OCI-LY1 (cell line): ENCODE data around the gene DEAF1.

Experiments used
- H2AFZ ChIP-seq: fragments of 200-600 bp; sonication (generic), shearing (Covaris generic); 2 replicates; pipeline ENCODE4 v1.6.0; 2014; ENCODE audit warnings: antibody characterized with exemption, mild to moderate bottlenecking, low read length
- H3F3A ChIP-seq: fragments of 200-600 bp; sonication (generic), shearing (Covaris generic); 2 replicates; pipeline ENCODE4 v1.6.0; 2014; ENCODE audit warnings: mild to moderate bottlenecking, antibody characterized with exemption, low read length, moderate library complexity; ENCODE audit not compliant: insufficient read depth
- H3K27ac ChIP-seq: fragments of 200-600 bp; sonication (generic); 2 replicates; pipeline ENCODE4 v1.5.1; 2014; ENCODE audit warnings: low read length, mixed run types, mild to moderate bottlenecking, low read depth; ENCODE audit not compliant: poor library complexity, severe bottlenecking
- H3K27me3 ChIP-seq: fragments of 200-600 bp; sonication (generic); 2 replicates; pipeline ENCODE4 v1.6.0; 2014; ENCODE audit warnings: antibody characterized with exemption, mild to moderate bottlenecking, low read length, moderate library complexity; ENCODE audit not compliant: insufficient read depth
- H3K36me3 ChIP-seq: fragments of 200-600 bp; sonication (generic); 2 replicates; pipeline ENCODE4 v1.6.1; 2014; ENCODE audit warnings: mild to moderate bottlenecking, antibody characterized with exemption, low read length, moderate library complexity, mixed read lengths; ENCODE audit not compliant: insufficient read depth
- H3K4me1 ChIP-seq: fragments of 200-600 bp; sonication (generic); 2 replicates; pipeline ENCODE4 v1.5.1; 2014; ENCODE audit warnings: mild to moderate bottlenecking, low read length, moderate library complexity; ENCODE audit not compliant: insufficient read depth, severe bottlenecking
- H3K4me2 ChIP-seq: fragments of 200-600 bp; sonication (generic), shearing (Covaris generic); 2 replicates; pipeline ENCODE4 v1.6.1; 2014; ENCODE audit warnings: low read length
- H3K4me3 ChIP-seq: fragments of 200-600 bp; sonication (generic); 2 replicates; pipeline ENCODE4 v1.5.1; 2014; ENCODE audit warnings: low read length, low read depth, mild to moderate bottlenecking, mixed read lengths; ENCODE audit not compliant: poor library complexity, severe bottlenecking
- H3K79me2 ChIP-seq: fragments of 200-600 bp; shearing (Covaris generic); 2 replicates; pipeline ENCODE4 v1.6.1; 2016; ENCODE audit warnings: mixed run types, low read length, mixed read lengths; ENCODE audit not compliant: insufficient read depth
- H3K9ac ChIP-seq: fragments of 200-600 bp; sonication (generic), shearing (Covaris generic); 2 replicates; pipeline ENCODE4 v1.6.1; 2014; ENCODE audit warnings: mild to moderate bottlenecking, low read length, mixed read lengths
- H3K9me2 ChIP-seq: fragments of 200-600 bp; sonication (generic), shearing (Covaris generic); 2 replicates; pipeline ENCODE4 v1.6.1; 2014; ENCODE audit warnings: low read depth, mild to moderate bottlenecking, low read length, mixed read lengths
- H3K9me3 ChIP-seq: fragments of 200-600 bp; shearing (Covaris generic); 2 replicates; pipeline ENCODE4 v1.6.1; 2014; ENCODE audit warnings: low read length, mixed read lengths
- H4K20me1 ChIP-seq: fragments of 200-600 bp; sonication (generic), shearing (Covaris generic); 2 replicates; pipeline ENCODE4 v1.6.0; 2016; ENCODE audit warnings: mild to moderate bottlenecking, low read length; ENCODE audit not compliant: insufficient read depth
- CTCF ChIP-seq: fragments of 200-600 bp; sonication (generic), shearing (Covaris generic); IDR thresholded peaks from 2 replicates; pipeline ENCODE4 v1.5.1; 2017; ENCODE audit warnings: mild to moderate bottlenecking, antibody characterized with exemption, low read length, moderate library complexity, mixed read lengths
- EZH2 ChIP-seq: fragments of 200-600 bp; sonication (generic), shearing (Covaris generic); IDR thresholded peaks from 2 replicates; pipeline ENCODE4 v1.8.0; 2017; ENCODE audit warnings: borderline replicate concordance, mixed run types, mild to moderate bottlenecking, antibody characterized with exemption, low read length, moderate library complexity, mixed read lengths

Gene DEAF1

DNA sequence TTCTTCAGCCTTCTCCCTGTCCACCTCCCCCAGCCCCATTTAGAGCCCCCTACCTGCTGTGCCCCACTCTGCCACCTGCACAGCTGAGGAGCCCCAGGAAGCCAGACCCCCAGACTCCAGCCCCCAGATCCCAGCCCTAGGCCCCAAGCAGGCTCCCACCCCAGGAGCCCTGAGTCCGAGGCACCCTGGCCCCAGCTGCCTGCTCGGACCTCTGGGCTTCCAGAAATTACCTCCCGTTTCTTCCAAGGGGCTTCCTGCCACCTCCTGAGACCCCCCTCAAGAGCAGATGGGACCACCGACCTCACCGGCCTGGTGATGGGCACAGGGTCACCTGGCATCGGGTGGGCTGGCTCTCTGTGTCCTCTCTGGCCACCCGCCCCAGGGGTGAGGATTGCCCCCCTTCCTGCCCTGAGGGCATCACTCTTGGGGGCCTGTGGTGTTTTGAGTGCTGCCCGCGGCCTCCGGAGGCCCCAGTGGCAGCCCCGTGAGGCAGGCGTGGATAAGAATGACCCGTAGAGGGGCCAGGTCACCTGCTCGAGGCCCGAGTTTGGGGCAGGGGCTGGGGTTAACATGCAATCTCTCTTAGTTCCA lies 34.0 kb upstream of the DEAF1 start:
- Histone ChIP-seq H2AFZ (no peak overlapping the region), H4K20me1 (no peaks in the 10 kb centered on the region), H3K4me3 (no peak overlapping the region), H3K27ac (no peak overlapping the region), H3K27me3 (peaks cover 4% of the 10 kb centered on the region; the same call in 1 of the 2 replicates), H3K9me3 (no peaks in the 10 kb centered on the region), H3F3A (no peaks in the 10 kb centered on the region), H3K79me2 (no peaks in the 10 kb centered on the region), H3K9ac (no peak overlapping the region), H3K4me2 (no peak overlapping the region), H3K9me2 (no peaks in the 10 kb centered on the region), H3K4me1 (peaks cover 34% of the 10 kb centered on the region), H3K36me3 (no peaks in the 10 kb centered on the region)
- TF ChIP-seq EZH2, result no peak
- TF ChIP-seq CTCF, result no peak

GRCh38 chr11:727859-728748 lies 33.1 kb upstream of the DEAF1 start:
- H3K9ac ChIP-seq, result no peak overlapping the region

DNA sequence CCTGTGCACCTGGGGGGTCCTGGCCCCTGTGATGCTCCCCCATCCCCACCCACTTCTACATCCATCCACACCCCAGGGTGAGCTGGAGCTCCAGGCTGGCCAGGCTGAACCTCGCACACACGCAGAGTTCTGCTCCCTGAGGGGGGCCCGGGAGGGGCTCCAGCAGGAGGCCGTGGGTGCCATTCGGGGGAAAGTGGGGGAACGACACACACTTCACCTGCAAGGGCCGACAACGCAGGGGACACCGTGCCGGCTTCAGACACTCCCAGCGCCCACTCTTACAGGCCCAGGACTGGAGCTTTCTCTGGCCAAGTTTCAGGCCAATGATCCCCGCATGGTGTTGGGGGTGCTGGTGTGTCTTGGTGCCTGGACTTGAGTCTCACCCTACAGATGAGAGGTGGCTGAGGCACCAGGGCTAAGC lies 32.3 kb upstream of the DEAF1 start:
- 0 out of 2 replicates have a peak, but pooled peaks cover 5% of the 10 kb centered on the region for H3F3A ChIP-seq
- H3K9me2 ChIP-seq, result no peaks in the 10 kb centered on the region
- peaks cover 4% of the 10 kb centered on the region; the same call in 1 of the 2 replicates for H3K27me3 ChIP-seq
- no peak overlapping the region for H2AFZ ChIP-seq
- H3K9ac ChIP-seq, result no peak overlapping the region; the same call in 1 of the 2 replicates
- H4K20me1 ChIP-seq, result no peaks in the 10 kb centered on the region
- H3K36me3 ChIP-seq, result no peaks in the 10 kb centered on the region
- peak overlapping the region; percentile 69 for H3K4me2 ChIP-seq
- no peak for TF ChIP-seq CTCF
- no peak for TF ChIP-seq EZH2
- peaks cover 40% of the 10 kb centered on the region for H3K4me1 ChIP-seq
- H3K27ac ChIP-seq, result peak overlapping the region; percentile 57
- H3K4me3 ChIP-seq, result no peak overlapping the region
- no peaks in the 10 kb centered on the region for H3K79me2 ChIP-seq
- H3K9me3 ChIP-seq, result no peaks in the 10 kb centered on the region

More at GRCh38 chr11:727859-728748, 33.1 kb upstream of the DEAF1 start:
- Histone ChIP-seq H4K20me1 (no peaks in the 10 kb centered on the region), H3K36me3 (no peaks in the 10 kb centered on the region), H3K4me3 (no peak overlapping the region), H3K9me2 (no peaks in the 10 kb centered on the region), H3K4me1 (peaks cover 36% of the 10 kb centered on the region), H3F3A (0 out of 2 replicates have a peak, but pooled peaks cover 5% of the 10 kb centered on the region), H3K27me3 (peaks cover 4% of the 10 kb centered on the region; the same call in 1 of the 2 replicates), H3K9me3 (no peaks in the 10 kb centered on the region), H3K27ac (no peak overlapping the region), H3K4me2 (no peak overlapping the region), H2AFZ (no peak overlapping the region), H3K79me2 (no peaks in the 10 kb centered on the region)
- TF ChIP-seq CTCF, result peak; percentile 97
- no peak for TF ChIP-seq EZH2
